Adipocyte (in vitro differentiated cells): ENCODE measurements around the gene RASA3.

ENCODE experiments used
- DNase-seq: peaks from one replicate; pipeline ENCODE4 v3.0.0-alpha.2; 2015; ENCODE audit warnings: low read depth
- H3K27me3 ChIP-seq: replicated peaks from 2 replicates; pipeline ENCODE4 v1.7.0; 2013; ENCODE audit warnings: mild to moderate bottlenecking, low read length, moderate library complexity; ENCODE audit not compliant: control insufficient read depth, insufficient read depth
- H3K36me3 ChIP-seq: 2 replicates; pipeline ENCODE4 v1.7.0; 2013; ENCODE audit warnings: low read length, mild to moderate bottlenecking, moderate library complexity; ENCODE audit not compliant: control insufficient read depth, insufficient read depth, severe bottlenecking
- H3K4me1 ChIP-seq: 2 replicates; pipeline ENCODE4 v1.7.0; 2013; ENCODE audit warnings: mild to moderate bottlenecking, low read length, moderate library complexity; ENCODE audit not compliant: control insufficient read depth, insufficient read depth
- H3K4me3 ChIP-seq: 2 replicates; pipeline ENCODE4 v1.7.0; 2013; ENCODE audit warnings: mild to moderate bottlenecking, low read length, moderate library complexity
- H3K9ac ChIP-seq: 2 replicates; pipeline ENCODE4 v1.7.0; 2013; ENCODE audit warnings: mild to moderate bottlenecking, low read length, moderate library complexity
- H3K9me3 ChIP-seq: 2 replicates; pipeline ENCODE4 v1.7.0; 2013; ENCODE audit warnings: mild to moderate bottlenecking, low read length, moderate library complexity; ENCODE audit not compliant: control insufficient read depth

RASA3 gene

DNA sequence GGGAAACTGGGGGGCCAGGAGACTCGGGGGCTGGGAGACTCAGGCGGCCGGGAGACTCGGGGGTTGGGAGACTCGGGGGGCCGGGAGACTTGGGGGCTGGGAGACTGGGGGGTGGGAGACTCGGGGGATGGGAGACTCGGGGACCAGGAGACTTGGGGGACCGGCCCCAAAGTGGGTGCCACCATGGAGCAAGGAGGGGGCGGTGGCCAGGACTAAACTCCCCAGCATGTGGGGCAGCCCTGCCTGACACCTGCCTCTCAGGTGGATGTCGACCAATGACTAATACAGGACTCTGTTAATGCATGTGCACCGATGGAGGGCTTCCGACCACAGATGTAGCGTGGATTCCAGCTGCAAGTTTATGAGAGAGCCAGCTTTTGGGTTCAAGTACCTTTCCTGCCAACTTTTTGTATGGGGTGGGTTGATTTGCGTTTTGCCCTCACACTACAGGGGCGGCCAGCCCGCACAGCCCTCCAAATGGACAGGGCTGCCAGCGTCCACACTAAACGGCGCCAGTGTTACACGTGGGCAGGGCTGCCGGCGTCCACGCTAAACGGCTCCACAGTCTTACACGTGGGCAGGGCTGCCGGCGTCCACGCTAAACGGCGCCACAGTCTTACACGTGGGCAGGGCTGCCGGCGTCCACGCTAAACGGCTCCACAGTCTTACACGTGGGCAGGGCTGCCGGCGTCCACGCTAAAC lies 62.2 kb downstream of the RASA3 start:
- Histone ChIP-seq H3K27me3 (no peaks in the 10 kb centered on the region), H3K9me3 (no peaks in the 10 kb centered on the region), H3K4me1 (peaks cover 40% of the 10 kb centered on the region), H3K9ac (no peak overlapping the region), H3K36me3 (peaks cover 20% of the 10 kb centered on the region), H3K4me3 (no peak overlapping the region)
- DNase-seq = no peak

DNA sequence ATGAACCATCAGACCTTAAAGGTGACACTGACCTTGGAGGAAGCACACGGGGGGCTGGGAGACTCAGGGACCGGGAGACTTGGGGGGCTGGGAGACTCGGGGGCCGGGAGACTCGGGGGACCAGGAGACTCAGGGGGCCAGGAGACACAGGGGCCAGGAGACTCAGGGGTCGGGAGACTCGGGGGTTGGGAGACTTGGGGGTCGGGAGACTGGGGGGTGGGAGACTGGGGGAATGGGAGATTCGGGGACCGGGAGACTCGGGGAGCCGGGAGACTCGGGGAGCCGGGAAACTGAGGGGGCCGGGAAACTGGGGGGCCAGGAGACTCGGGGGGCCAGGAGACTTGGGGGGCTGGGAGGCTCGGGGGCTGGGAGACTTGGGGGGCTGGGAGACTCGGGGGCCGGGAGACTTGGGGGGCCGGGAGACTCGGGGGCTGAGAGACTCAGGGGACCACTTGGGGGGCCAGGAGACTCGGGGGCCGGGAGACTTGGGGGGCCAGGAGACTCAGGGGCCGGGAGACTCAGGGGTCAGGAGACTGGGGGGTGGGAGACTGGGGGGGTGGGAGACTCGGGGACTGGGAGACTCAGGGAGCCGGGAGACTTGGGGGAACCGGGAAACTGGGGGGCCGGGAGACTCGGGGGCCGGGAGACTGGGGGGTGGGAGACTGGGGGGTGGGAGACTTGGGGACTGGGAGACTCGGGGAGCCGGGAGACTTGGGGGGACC lies 62.9 kb downstream of the RASA3 start:
- H3K4me1 ChIP-seq = peaks cover 47% of the 10 kb centered on the region

DNA sequence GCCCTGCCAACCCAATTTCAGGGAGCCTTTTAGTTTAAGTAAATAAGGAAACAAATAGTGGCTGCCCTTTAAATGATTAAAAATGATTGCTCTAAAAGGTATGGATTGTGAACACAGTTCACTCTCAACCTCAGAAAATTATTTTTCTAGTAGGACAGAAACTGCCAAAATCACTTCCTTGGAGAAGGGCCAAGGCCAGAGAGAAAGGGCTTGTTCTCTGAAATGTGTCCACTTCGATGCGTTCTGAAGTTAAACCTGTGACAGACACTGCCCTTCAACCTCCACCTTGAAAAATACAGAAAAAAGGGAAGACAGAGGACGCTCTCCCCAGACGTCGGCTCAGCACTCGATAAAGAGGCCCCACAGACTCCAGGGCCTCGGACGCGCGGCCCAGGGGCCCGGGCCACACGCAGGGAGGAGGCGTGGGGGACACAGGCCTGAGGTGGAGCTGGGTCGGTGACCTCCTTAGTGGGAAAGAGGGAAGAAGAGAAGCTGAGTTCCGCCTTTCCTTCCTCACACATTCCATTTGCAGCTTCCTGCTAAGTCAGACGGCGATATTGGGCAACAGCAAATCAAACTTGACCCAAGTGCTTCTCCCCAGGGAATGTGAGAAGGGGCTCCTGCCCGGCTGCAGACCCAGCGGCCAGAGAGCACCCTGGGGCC lies 63.6 kb downstream of the RASA3 start:
- DNase-seq = peak; percentile 38
- H3K36me3 ChIP-seq = peaks cover 15% of the 10 kb centered on the region
- H3K4me3 ChIP-seq = peak overlapping the region; percentile 63
- no peaks in the 10 kb centered on the region for H3K9me3 ChIP-seq
- peaks cover 54% of the 10 kb centered on the region for H3K4me1 ChIP-seq
- no peaks in the 10 kb centered on the region for H3K27me3 ChIP-seq
- peak overlapping the region; percentile 90 for H3K9ac ChIP-seq

More for the DNA sequence above, 62.9 kb downstream of the RASA3 start:
- no peaks in the 10 kb centered on the region for H3K27me3 ChIP-seq
- H3K4me3 ChIP-seq = peak overlapping the region; percentile 63
- peak overlapping the region; percentile 90 for H3K9ac ChIP-seq
- DNase-seq = no peak
- no peaks in the 10 kb centered on the region for H3K9me3 ChIP-seq
- H3K36me3 ChIP-seq = peaks cover 15% of the 10 kb centered on the region

- no peak for DNase-seq
- no peaks in the 10 kb centered on the region for H3K9me3 ChIP-seq
- no peaks in the 10 kb centered on the region for H3K27me3 ChIP-seq
- H3K36me3 ChIP-seq = peaks cover 9% of the 10 kb centered on the region
- H3K4me1 ChIP-seq = peaks cover 59% of the 10 kb centered on the region
- peak overlapping the region; percentile 63 for H3K4me3 ChIP-seq
- peak overlapping the region; percentile 90 for H3K9ac ChIP-seq
These were observed 64.4 kb downstream of the RASA3 start for GRCh38 chr13:114067886-114068651.

- H3K4me3 ChIP-seq = peak overlapping the region; percentile 38
- H3K9ac ChIP-seq = peak overlapping the region; percentile 90
- H3K9me3 ChIP-seq = no peaks in the 10 kb centered on the region
- H3K4me1 ChIP-seq = peaks cover 64% of the 10 kb centered on the region
- H3K36me3 ChIP-seq = peaks cover 5% of the 10 kb centered on the region
- H3K27me3 ChIP-seq = no peaks in the 10 kb centered on the region
- peak; percentile 53 for DNase-seq
These were observed 65.0 kb downstream of the RASA3 start for GRCh38 chr13:114067381-114067885.

DNA sequence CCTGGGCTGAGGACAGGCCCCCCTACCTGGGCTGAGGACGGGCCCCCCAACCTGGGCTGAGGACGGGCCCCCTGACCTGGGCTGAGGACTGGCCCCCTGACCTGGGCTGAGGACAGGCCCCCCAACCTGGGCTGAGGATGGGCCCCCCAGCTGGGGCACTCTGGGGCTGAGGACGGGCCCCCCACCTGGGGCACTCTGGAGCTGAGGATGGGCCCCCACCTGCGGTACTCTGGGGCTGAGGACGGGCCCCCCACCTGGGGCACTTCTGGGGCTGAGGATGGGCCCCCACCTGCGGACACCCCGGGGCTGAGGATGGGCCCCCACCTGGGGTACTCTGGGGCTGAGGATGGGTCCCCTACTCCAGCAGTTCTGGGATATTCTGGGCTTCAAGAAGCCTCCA lies 65.5 kb downstream of the RASA3 start:
- no peaks in the 10 kb centered on the region for H3K9me3 ChIP-seq
- H3K9ac ChIP-seq = peak overlapping the region; percentile 90
- peak overlapping the region; percentile 38 for H3K4me3 ChIP-seq
- peaks cover under 1% of the 10 kb centered on the region for H3K36me3 ChIP-seq
- peaks cover 69% of the 10 kb centered on the region for H3K4me1 ChIP-seq
- no peaks in the 10 kb centered on the region for H3K27me3 ChIP-seq
- DNase-seq = no peak

- Histone ChIP-seq H3K27me3 (no peaks in the 10 kb centered on the region), H3K4me3 (peak overlapping the region; percentile 76), H3K9me3 (no peaks in the 10 kb centered on the region), H3K36me3 (no peaks in the 10 kb centered on the region), H3K9ac (peak overlapping the region; percentile 90), H3K4me1 (peaks cover 70% of the 10 kb centered on the region)
- no peak for DNase-seq
These were observed 66.3 kb downstream of the RASA3 start for GRCh38 chr13:114065926-114066774.

DNA sequence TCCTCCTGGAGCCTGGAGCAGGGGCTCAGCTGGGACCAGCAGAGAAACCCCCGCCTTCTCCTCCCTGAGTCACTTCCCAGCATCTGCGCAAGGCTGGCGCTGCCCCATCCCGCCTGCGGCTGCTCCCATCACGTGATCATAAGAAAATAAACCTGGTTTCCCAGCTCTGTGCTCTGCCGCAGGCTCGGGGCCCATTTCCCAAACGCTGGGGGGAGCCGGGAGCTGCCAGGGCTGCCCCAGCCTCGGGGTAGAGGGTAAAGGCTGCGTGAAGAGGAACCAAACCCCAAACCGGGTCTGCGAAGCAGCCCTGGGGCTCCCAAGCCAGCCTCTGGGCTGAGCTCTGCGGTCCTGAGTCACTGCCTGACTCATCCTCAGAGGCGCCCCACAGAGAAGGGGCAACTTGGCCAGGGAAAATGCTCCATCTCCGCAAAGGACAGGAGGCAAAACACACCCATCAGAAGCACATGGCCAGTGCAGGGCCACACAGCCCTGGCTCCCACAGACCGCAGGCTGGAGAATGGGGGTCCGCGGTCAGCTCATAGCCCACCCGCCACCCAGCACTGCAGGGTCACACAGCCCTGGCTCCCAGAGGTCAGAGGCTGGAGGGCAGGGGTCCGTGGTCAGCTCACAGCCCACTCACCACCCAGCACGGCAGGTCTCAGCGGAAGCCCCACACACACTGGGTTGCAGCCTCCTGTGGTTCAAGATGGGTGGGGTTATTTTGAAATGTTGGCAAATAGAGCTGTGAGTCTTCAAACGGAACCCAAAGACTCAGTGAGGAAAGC lies 67.1 kb downstream of the RASA3 start:
- H3K4me1 ChIP-seq = peaks cover 70% of the 10 kb centered on the region
- no peaks in the 10 kb centered on the region for H3K36me3 ChIP-seq
- DNase-seq = peak; percentile 97

GRCh38 chr13:114064450-114065140 lies 67.8 kb downstream of the RASA3 start:
- H3K9me3 ChIP-seq = no peaks in the 10 kb centered on the region
- peaks cover 76% of the 10 kb centered on the region for H3K4me1 ChIP-seq
- H3K4me3 ChIP-seq = peak overlapping the region; percentile 76
- H3K9ac ChIP-seq = peak overlapping the region; percentile 90
- no peaks in the 10 kb centered on the region for H3K27me3 ChIP-seq
- H3K36me3 ChIP-seq = peaks cover 5% of the 10 kb centered on the region
- peak; percentile 71 for DNase-seq

More for the DNA sequence above, 67.1 kb downstream of the RASA3 start:
- H3K27me3 ChIP-seq = no peaks in the 10 kb centered on the region
- peak overlapping the region; percentile 76 for H3K4me3 ChIP-seq
- peak overlapping the region; percentile 90 for H3K9ac ChIP-seq
- H3K9me3 ChIP-seq = no peaks in the 10 kb centered on the region
